K562 (cell line): ENCODE results near the gene COPS4. TPM values are rescaled to one million over a fixed set of nuclear protein-coding genes. Genes with fewer than 3 reads are reported as not detected.

ENCODE experiments used
- GATA2 ChIP-seq: sonication (generic); formaldehyde crosslinking; IDR thresholded peaks from 2 replicates; pipeline ENCODE4 v1.4.0; 2020; ENCODE audit warnings: mild to moderate bottlenecking, missing genetic modification reagents
- KAT7 ChIP-seq: sonication (generic); formaldehyde crosslinking; IDR thresholded peaks from 2 replicates; pipeline ENCODE4 v1.8.0; 2022; ENCODE audit warnings: missing genetic modification reagents, mild to moderate bottlenecking, borderline replicate concordance
- L3MBTL2 ChIP-seq: fragments of 450-650 bp; IDR thresholded peaks from 2 replicates; pipeline ENCODE4 v1.6.1; 2016; ENCODE audit warnings: mild to moderate bottlenecking, moderate library complexity
- SNIP1 ChIP-seq: fragments of 450-650 bp; IDR thresholded peaks from 2 replicates; pipeline ENCODE4 v1.7.1; 2017; ENCODE audit warnings: low read depth, mild to moderate bottlenecking
- TBL1XR1 ChIP-seq, 2 experiments: IDR thresholded peaks; 2 replicates each; pipeline ENCODE4 v1.6.1; 2012; ENCODE audit warnings: improper control_type of control experiment in 2 of 2, low read length in 2 of 2, mild to moderate bottlenecking in 1 of 2
- ZC3H8 ChIP-seq: fragments of 450-650 bp; IDR thresholded peaks from 2 replicates; pipeline ENCODE4 v1.6.1; 2017
- ZNF24 ChIP-seq: fragments of 450-650 bp; IDR thresholded peaks from 2 replicates; pipeline ENCODE4 v1.6.1; 2016
- polyA plus RNA-seq, 8 experiments: library from polyadenylated mRNA; depleted of rRNA in 4 of 8; stranded (reverse) in 5 of 8; unstranded in 3 of 8; fragments of >200 nt; fragmentation: Nextera tagmentation in 2 of 8; fragmentation: Illumina TruSeq in 1 of 8; extraction: Ambion mirVana in 2 of 8; extraction: Trizol in 1 of 8; gene quantifications; 2 replicates each; pipeline versions ENCODE4 v1.2.1 to v1.2.3, GENCODE V29; 2011 to 2014; ENCODE audit warnings: inconsistent platforms in 1 of 8, missing spikeins in 1 of 8
- total RNA-seq, 7 experiments: library from RNA; depleted of rRNA in 6 of 7; stranded (reverse); fragments of >200 nt in 6 of 7; fragmentation: Illumina TruSeq in 2 of 7; extraction: Trizol in 2 of 7; gene quantifications; 2 replicates each; pipeline versions ENCODE4 v1.2.1 to v1.2.3, GENCODE V29; 2011 to 2021; ENCODE audit warnings: low replicate concordance in 1 of 7
- TF ChIP-seq, protein P1 (sequence below), 2 experiments: fragments of 450-650 bp; IDR thresholded peaks; 2 replicates each; pipeline ENCODE4 v1.6.1; 2018; ENCODE audit warnings: mild to moderate bottlenecking in 2 of 2, low read depth in 1 of 2; ENCODE audit not compliant: partially characterized antibody in 2 of 2

COPS4 gene
- total and polyA plus RNA-seq, 9 of the 15 experiments (the other 6 are each of a cell fraction or from before 2014, with no cell fraction given): 44.7 to 180 (median 70.9) TPM

- TF ChIP-seq ZNF24: peak; percentile 71; the same call in 1 of the 2 replicates
- no peak for TF ChIP-seq GATA2 (CRISPR knock-in tag)
- TF ChIP-seq L3MBTL2: peak; percentile 90
- TF ChIP-seq TBL1XR1 (IDR thresholded peaks at IDR 0.05; ENCODE audit: low read length in 2 of 2): peak; percentile 69 to 79; a peak in 3 of 4 replicates
- TF ChIP-seq, protein P1, sequence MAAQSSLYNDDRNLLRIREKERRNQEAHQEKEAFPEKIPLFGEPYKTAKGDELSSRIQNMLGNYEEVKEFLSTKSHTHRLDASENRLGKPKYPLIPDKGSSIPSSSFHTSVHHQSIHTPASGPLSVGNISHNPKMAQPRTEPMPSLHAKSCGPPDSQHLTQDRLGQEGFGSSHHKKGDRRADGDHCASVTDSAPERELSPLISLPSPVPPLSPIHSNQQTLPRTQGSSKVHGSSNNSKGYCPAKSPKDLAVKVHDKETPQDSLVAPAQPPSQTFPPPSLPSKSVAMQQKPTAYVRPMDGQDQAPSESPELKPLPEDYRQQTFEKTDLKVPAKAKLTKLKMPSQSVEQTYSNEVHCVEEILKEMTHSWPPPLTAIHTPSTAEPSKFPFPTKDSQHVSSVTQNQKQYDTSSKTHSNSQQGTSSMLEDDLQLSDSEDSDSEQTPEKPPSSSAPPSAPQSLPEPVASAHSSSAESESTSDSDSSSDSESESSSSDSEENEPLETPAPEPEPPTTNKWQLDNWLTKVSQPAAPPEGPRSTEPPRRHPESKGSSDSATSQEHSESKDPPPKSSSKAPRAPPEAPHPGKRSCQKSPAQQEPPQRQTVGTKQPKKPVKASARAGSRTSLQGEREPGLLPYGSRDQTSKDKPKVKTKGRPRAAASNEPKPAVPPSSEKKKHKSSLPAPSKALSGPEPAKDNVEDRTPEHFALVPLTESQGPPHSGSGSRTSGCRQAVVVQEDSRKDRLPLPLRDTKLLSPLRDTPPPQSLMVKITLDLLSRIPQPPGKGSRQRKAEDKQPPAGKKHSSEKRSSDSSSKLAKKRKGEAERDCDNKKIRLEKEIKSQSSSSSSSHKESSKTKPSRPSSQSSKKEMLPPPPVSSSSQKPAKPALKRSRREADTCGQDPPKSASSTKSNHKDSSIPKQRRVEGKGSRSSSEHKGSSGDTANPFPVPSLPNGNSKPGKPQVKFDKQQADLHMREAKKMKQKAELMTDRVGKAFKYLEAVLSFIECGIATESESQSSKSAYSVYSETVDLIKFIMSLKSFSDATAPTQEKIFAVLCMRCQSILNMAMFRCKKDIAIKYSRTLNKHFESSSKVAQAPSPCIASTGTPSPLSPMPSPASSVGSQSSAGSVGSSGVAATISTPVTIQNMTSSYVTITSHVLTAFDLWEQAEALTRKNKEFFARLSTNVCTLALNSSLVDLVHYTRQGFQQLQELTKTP (IDR thresholded peaks at IDR 0.05; ENCODE audit: low read depth in 1 of 2, partially characterized antibody in 2 of 2): peak; percentile 67 to 81
- peak; percentile 52; the same call in 1 of the 2 replicates for TF ChIP-seq KAT7 (CRISPR knock-in tag)
- TF ChIP-seq ZC3H8: peak; percentile 41; the same call in 1 of the 2 replicates
- TF ChIP-seq SNIP1: peak; percentile 98
These were observed at the start of gene COPS4 (continued) for GRCh38 chr4:83034630-83035494.
